Measurements from ENCODE around the gene PKIB. TPM values are rescaled to one million over a fixed set of nuclear protein-coding genes. Genes with fewer than 3 reads are reported as not detected.

The PKIB gene
- total RNA-seq, 4 donors from 2014 or later: 0.43 to 5.2 (median 0.59) TPM; not detected in 1

DNA sequence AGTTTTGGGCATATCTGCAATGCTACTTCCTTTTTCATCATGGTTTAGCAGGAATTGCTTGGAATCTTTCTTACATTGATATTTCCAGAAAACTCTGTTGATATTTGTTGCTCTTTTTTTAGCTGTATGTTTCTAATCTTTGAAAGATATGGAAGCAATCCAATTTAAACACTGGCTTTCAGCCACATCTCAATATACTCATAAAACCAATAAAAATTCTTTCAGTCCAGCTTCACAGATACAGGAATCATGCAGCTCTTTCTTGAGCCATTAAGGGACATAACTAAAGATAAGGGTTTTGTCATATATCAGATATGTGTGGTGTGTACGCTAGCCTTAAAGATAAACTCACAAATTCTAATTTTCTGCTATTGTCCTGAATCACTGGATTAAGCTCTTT lies 47.4 kb downstream of the PKIB start:
- TF ChIP-seq POLR2A (IDR thresholded peaks at IDR 0.05): no peak
- TF ChIP-seq, protein P1, sequence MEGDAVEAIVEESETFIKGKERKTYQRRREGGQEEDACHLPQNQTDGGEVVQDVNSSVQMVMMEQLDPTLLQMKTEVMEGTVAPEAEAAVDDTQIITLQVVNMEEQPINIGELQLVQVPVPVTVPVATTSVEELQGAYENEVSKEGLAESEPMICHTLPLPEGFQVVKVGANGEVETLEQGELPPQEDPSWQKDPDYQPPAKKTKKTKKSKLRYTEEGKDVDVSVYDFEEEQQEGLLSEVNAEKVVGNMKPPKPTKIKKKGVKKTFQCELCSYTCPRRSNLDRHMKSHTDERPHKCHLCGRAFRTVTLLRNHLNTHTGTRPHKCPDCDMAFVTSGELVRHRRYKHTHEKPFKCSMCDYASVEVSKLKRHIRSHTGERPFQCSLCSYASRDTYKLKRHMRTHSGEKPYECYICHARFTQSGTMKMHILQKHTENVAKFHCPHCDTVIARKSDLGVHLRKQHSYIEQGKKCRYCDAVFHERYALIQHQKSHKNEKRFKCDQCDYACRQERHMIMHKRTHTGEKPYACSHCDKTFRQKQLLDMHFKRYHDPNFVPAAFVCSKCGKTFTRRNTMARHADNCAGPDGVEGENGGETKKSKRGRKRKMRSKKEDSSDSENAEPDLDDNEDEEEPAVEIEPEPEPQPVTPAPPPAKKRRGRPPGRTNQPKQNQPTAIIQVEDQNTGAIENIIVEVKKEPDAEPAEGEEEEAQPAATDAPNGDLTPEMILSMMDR (IDR thresholded peaks at IDR 0.05): no peak
- intact Hi-C loops (cut with DNase I; ENCODE audit: low total_unique reads): no loop called here
- no peak for DNase-seq
- Histone ChIP-seq H3K4me1 (no peaks in the 10 kb centered on the region), H3K36me3 (no peaks in the 10 kb centered on the region), H3K4me3 (no peak overlapping the region), H3K27me3 (no peaks in the 10 kb centered on the region), H3K27ac (no peak overlapping the region), H3K9me3 (no peaks in the 10 kb centered on the region)

DNA sequence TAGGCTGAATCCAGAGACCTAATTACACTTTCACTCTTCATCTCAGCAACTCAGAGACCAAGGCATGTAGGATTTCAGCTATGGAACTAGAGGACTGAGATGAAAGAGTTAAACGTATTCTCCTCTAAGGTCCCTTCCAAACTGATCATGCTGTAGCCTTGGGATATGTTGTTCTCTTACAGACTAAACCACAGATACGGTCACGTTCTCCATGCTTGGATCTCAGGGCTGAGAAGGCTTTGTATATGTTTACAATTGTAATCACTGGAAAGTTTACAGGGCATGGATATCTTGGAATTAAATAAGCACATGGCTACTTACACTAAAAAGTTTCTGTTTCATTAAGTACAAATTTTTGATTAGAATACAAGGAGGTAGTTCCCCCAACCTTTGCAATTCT lies 50.1 kb downstream of the PKIB start:
- no peaks in the 10 kb centered on the region for H3K4me1 ChIP-seq
- DNase-seq: no peak
- H3K9me3 ChIP-seq: no peaks in the 10 kb centered on the region
- no peaks in the 10 kb centered on the region for H3K36me3 ChIP-seq
- no peak overlapping the region for H3K27ac ChIP-seq
- no peak for TF ChIP-seq POLR2A (IDR thresholded peaks at IDR 0.05)
- TF ChIP-seq, protein P1 (IDR thresholded peaks at IDR 0.05): no peak
- intact Hi-C loops (cut with DNase I; ENCODE audit: low total_unique reads): no loop called here
- H3K27me3 ChIP-seq: no peaks in the 10 kb centered on the region
- H3K4me3 ChIP-seq: no peak overlapping the region

DNA sequence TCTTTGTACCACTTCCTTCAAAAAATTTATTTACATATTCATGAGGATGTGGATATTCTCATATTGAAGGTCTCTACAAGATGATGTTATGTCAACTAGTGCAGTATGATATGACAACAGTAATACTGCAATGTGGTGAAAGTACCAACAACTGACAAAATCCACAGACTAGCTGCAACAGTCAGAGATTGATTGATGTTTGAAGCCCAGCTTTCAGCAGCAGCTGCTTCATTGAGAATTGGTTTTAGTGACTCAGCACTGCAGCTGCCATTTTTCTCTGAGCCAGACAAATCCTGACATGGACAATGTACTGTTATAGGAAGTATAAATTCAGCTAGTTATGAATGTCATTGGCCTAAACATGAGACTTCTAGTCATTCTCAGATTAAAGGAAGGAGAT lies 53.8 kb downstream of the PKIB start:
- H3K9me3 ChIP-seq: no peaks in the 10 kb centered on the region
- H3K4me1 ChIP-seq: no peaks in the 10 kb centered on the region
- no peaks in the 10 kb centered on the region for H3K36me3 ChIP-seq
- H3K27ac ChIP-seq: no peak overlapping the region
- no peak for DNase-seq
- H3K4me3 ChIP-seq: no peak overlapping the region
- intact Hi-C loops (cut with DNase I; ENCODE audit: low total_unique reads): no loop called here
- H3K27me3 ChIP-seq: no peaks in the 10 kb centered on the region
- TF ChIP-seq, protein P1 (IDR thresholded peaks at IDR 0.05): no peak
- no peak for TF ChIP-seq POLR2A (IDR thresholded peaks at IDR 0.05)

DNA sequence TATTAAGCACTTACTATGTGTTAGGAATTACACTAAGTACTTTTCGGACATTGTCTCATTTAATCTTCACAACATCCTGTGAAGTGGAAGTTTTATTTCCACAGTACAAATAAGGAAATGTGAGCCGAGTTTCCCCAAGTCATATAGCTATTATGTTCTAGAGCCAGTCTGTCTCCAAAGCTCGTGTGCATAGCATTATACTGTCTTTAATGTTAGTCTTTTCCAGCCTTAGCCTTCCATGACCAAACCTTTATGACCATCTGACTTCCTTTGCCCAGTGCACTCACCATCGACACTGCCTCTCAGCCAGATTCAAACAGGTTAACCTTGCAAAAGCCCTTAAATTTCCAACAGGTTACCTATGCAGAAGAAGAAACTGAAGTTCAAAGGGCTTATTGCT lies 55.7 kb downstream of the PKIB start:
- Histone ChIP-seq H3K36me3 (no peaks in the 10 kb centered on the region), H3K4me3 (no peak overlapping the region), H3K9me3 (no peaks in the 10 kb centered on the region), H3K27ac (no peak overlapping the region), H3K27me3 (no peaks in the 10 kb centered on the region), H3K4me1 (no peaks in the 10 kb centered on the region)
- DNase-seq: no peak
- TF ChIP-seq, protein P1 (IDR thresholded peaks at IDR 0.05): no peak
- TF ChIP-seq POLR2A (IDR thresholded peaks at IDR 0.05): no peak
- intact Hi-C loops (cut with DNase I; ENCODE audit: low total_unique reads): no loop called here

DNA sequence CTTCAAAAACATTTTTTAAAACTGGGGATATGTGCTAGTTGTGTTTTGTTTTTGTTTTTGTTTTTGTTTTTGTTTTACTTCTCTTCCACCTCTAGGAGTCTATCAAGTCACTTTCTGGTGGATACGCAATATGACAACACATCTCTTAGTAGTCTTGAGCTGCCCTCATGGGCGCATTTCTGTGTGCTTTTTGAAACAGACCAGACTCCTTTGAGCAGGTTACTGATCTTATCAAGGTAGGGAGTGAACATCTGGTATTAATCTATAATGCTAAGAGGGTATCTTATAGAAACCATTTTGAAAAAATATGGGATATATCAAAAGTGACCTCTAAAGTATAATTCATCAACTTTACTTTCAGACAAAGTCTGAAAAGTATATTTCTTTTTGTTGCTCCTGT lies 56.2 kb downstream of the PKIB start:
- Histone ChIP-seq H3K4me1 (no peaks in the 10 kb centered on the region), H3K27me3 (no peaks in the 10 kb centered on the region), H3K9me3 (no peaks in the 10 kb centered on the region), H3K36me3 (no peaks in the 10 kb centered on the region), H3K27ac (no peak overlapping the region), H3K4me3 (no peak overlapping the region)
- DNase-seq: no peak
- TF ChIP-seq, protein P1 (IDR thresholded peaks at IDR 0.05): no peak
- no peak for TF ChIP-seq POLR2A (IDR thresholded peaks at IDR 0.05)
- intact Hi-C loops (cut with DNase I; ENCODE audit: low total_unique reads): no loop called here

All from uterus (tissue), 4 donors.